ENCODE data around the gene TMEM190. TPM values are rescaled to one million over a fixed set of nuclear protein-coding genes. Genes with fewer than 3 reads are reported as not detected.
"Not testable (repeated sequence)": the region's sequence is repeated elsewhere in the genome, so short reads cannot be mapped to it uniquely, and the experiment has no call there.

The TMEM190 gene
- total RNA-seq, 4 donors from 2014 or later = 1.1 TPM; not detected in 3

DNA sequence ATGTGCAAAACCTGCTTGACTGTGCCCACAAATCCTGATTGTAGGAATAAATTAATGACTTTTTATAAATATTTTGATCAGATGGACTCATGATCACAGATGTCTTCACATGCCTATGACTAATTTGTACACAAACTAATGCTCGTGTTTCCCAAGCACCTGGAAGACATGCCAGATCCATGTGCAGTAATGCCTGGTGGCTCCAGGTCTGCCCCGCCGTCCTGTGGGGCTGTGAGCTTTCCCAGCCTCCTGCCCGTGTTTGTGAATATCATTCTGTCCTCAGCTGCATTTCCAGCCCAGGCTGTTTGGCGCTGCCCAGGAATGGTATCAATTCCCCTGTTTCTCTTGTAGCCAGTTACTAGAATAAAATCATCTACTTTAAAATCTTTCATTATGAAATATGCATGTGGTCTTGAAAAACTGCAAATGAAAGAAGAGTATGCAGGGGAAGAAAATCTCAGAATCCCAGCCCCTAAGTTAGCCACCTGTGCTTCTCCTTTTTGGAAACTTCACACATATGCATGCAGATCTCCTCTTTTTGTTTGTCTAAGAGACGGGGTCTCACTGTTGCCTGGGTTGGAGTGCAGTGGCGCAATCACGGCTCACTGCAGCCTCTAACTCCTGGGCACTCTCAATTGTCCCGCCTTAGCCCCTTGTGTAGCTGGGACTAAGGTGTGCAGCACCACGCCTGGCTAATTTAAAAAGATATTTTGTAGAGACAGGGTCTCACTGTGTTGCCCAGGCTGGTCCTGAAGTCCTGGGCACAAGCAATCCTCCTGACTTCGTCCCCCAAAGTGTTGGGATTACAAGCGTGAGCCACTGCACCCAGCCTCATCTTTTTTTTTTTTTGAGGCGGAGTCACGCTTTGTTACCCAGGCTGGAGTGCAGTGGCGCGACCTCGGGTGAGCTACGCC lies 15.3 kb downstream of the TMEM190 start:
- H3K27me3 ChIP-seq = no peaks in the 10 kb centered on the region
- H3K4me3 ChIP-seq = no peak overlapping the region
- peaks cover 9 to 19% of the 10 kb centered on the region in 2 donors for H3K4me1 ChIP-seq
- intact Hi-C loops (cut with DNase I; ENCODE audit: low total_unique reads) = no loop called here
- no peak for DNase-seq
- no peak for TF ChIP-seq CTCF (IDR thresholded peaks at IDR 0.05)
- no peak for TF ChIP-seq POLR2A (IDR thresholded peaks at IDR 0.05)
- no peaks in the 10 kb centered on the region for H3K36me3 ChIP-seq
- H3K9me3 ChIP-seq = no peaks in the 10 kb centered on the region
- H3K27ac ChIP-seq = no peak overlapping the region

GRCh38 chr19:55392820-55393761 lies 16.5 kb downstream of the TMEM190 start:
- no peak for DNase-seq
- TF ChIP-seq POLR2A (IDR thresholded peaks at IDR 0.05) = no peak
- TF ChIP-seq CTCF (IDR thresholded peaks at IDR 0.05) = no peak
- Histone ChIP-seq H3K4me1 (peaks cover 0 to 7% of the 10 kb centered on the region in 2 donors), H3K4me3 (no peak overlapping the region), H3K27ac (no peak overlapping the region), H3K27me3 (no peaks in the 10 kb centered on the region), H3K36me3 (no peaks in the 10 kb centered on the region), H3K9me3 (no peaks in the 10 kb centered on the region)
- intact Hi-C loops (cut with DNase I; ENCODE audit: low total_unique reads) = no loop called here

DNA sequence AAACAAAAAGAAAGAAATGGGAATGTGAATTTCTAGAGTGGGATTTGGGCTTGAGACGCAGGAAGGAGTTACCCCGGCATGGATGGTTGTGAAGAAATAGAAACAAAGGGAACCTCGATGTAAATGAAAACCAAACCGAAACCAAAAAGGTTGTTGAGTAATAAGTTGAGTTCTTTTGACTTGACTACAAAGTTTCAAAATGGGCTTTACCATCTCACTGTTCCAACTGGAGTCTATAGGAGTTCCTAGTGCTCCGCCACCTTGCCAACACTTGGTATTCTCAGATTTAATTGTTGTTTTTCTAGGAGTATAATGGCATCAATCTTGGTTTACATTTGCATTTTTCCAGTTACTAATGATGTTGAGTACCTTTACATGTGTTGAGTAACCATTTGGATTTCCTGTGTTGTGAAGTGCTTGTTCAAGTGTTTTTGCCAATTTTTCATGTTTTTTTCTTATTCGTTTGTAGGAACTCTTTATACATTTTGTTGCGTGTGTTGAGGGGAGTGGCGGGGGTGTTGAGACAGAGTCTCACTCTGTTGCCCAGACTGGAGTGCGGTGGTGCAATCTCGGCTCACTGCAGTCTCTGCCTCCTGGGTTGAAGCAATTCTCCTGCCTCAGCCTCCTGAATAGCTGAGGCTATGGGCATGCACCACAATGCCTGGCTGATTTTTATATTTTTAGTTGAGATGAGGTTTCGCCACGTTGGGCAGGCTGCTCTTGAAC lies 21.7 kb downstream of the TMEM190 start:
- H3K36me3 ChIP-seq = no peaks in the 10 kb centered on the region
- H3K4me3 ChIP-seq = no peak overlapping the region
- no peaks in the 10 kb centered on the region for H3K27me3 ChIP-seq
- no peak overlapping the region for H3K27ac ChIP-seq
- intact Hi-C loops (cut with DNase I; ENCODE audit: low total_unique reads) = no loop called here
- TF ChIP-seq CTCF (IDR thresholded peaks at IDR 0.05) (no peak), POLR2A (IDR thresholded peaks at IDR 0.05) (no peak)
- no peaks in the 10 kb centered on the region for H3K9me3 ChIP-seq
- H3K4me1 ChIP-seq = no peaks in the 10 kb centered on the region
- DNase-seq = no peak

GRCh38 chr19:55400281-55401087 lies 23.9 kb downstream of the TMEM190 start:
- Histone ChIP-seq H3K4me1 (no peaks in the 10 kb centered on the region), H3K27ac (no peak overlapping the region), H3K36me3 (no peaks in the 10 kb centered on the region), H3K9me3 (no peaks in the 10 kb centered on the region), H3K4me3 (no peak overlapping the region), H3K27me3 (no peaks in the 10 kb centered on the region)
- DNase-seq = no peak
- no peak for TF ChIP-seq CTCF (IDR thresholded peaks at IDR 0.05)
- TF ChIP-seq POLR2A (IDR thresholded peaks at IDR 0.05) = no peak
- intact Hi-C loops (cut with DNase I; ENCODE audit: low total_unique reads) = no loop called here

DNA sequence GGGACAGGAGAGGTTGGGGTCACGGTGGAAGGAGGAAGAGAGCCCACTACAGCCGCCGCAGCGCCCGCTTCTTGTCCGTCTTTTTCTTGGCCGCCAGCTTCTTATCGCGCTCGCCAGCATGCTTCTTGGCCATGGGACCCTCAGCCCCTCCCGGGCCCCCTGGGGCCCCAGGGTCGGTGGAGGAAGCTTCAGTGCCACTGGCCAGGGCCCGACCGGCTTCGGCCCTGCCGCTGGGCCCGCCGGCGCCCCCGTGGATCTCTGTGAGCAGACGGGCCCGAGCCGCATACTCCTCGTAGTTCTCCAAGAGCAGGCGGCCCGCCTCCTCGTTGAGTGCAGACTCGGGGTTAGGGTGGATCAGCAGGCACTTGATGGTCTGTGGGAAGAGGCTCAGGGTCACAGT lies 24.8 kb downstream of the TMEM190 start:
- H3K4me3 ChIP-seq; H3K27me3 ChIP-seq; DNase-seq; H3K27ac ChIP-seq; H3K36me3 ChIP-seq; intact Hi-C loops (cut with DNase I; ENCODE audit: low total_unique reads); H3K9me3 ChIP-seq; H3K4me1 ChIP-seq: not testable (repeated sequence)
